ENCODE results near the gene PCDHGA1.

The PCDHGA1 gene

GRCh38 chr5:141515141-141515540 is 184.8 kb downstream of the PCDHGA1 start:
- no peak for DNase-seq

- DNase-seq = no peak
Measured at GRCh38 chr5:141515946-141516671, 185.8 kb downstream of the PCDHGA1 start.

GRCh38 chr5:141516672-141517025 is 186.3 kb downstream of the PCDHGA1 start:
- DNase-seq = no peak

DNA sequence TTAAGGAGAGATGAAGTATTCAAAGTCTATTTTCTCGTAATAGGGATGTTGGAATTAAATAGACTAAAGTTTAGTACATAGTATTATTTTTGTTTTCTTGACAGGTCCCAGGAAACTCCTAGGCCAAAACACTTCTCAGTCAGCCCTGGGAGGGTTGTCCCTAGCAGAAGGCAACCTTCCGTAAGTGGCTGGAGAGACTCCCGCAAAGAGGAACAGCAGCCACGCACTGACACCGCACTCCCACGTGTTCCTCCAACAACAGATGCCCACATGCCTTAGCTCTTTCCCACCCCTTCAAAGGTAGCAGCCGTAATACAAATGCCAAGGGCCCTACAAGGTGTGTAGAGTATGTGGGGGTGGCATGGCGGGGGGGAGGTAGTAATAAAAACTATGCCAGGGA is 187.0 kb downstream of the PCDHGA1 start:
- no peak for DNase-seq

GRCh38 chr5:141517880-141518617 is 187.7 kb downstream of the PCDHGA1 start:
- no peak for DNase-seq

GRCh38 chr5:141518618-141519015 is 188.3 kb downstream of the PCDHGA1 start:
- no peak for DNase-seq

GRCh38 chr5:141519605-141520565 is 189.6 kb downstream of the PCDHGA1 start:
- DNase-seq = no peak

DNA sequence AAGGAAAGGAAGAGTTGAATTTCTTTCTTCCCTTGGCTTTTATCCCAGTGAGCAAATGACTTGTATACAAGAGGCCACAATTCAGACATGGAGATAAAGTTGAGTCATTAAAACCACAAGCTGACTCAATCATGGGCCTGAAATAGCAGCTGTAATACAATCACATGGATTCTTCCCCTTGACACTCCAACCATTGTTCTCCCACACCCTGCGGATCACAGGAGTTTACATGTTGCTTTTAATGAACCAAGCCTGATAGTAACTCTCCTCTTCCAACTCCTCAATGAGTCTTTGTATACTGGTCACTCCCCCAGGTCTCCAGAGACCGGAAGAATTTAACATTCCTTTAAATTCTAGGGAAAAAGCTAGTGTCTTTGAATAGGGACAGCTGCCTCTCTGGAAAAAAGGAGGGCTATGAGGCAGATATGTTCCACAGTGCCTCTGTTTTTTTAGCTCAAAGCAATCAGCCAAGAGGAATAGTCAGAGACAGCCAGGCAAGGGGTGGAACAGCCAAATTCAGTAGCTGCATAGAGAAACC is 191.0 kb downstream of the PCDHGA1 start:
- DNase-seq = peak; percentile 41 to 43

DNA sequence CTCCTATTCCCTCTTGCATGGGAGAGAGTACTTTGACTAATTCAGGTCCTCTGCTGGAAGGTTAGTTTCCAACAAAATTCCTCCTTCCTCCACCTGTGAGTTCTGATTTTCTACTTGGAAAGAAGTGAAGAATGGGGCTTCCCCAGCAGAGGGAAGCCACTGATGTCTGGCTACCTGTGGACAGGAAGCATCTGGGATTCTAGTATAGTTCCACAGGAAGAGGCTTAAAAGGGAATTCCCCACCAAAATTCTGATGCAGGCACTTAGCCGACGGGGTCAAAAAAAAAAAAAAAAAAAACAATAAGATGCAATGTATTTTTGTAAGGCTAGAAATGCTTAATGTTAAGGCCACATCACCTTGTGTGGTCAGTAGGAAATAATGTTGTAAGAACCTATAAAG is 192.0 kb downstream of the PCDHGA1 start:
- no peak for DNase-seq

GRCh38 chr5:141523991-141524390 is 193.7 kb downstream of the PCDHGA1 start:
- DNase-seq = no peak

GRCh38 chr5:141524604-141525597 is 194.6 kb downstream of the PCDHGA1 start:
- peak; percentile 55 to 91 for DNase-seq

- no peak for DNase-seq
Measured at GRCh38 chr5:141525653-141526052, 195.3 kb downstream of the PCDHGA1 start.

DNA sequence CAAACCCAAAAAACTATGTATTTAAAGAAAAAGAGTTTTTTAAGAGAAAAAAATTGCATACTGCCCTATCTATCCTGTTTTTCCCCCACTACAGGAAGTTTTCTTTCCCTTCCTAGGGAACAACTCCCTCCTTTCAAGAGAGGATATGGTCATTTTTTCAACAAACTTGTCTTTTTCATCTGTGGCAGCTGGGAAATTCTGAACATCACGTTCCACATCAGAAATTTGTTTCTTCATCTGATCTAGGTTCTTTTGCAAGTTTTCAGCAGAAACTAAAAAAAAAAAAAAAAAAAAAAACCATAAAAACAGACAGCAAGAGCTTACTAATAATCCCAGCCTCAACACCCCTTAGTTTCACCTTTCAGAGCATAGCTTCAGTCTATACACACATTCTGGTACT is 197.1 kb downstream of the PCDHGA1 start:
- DNase-seq = no peak

DNA sequence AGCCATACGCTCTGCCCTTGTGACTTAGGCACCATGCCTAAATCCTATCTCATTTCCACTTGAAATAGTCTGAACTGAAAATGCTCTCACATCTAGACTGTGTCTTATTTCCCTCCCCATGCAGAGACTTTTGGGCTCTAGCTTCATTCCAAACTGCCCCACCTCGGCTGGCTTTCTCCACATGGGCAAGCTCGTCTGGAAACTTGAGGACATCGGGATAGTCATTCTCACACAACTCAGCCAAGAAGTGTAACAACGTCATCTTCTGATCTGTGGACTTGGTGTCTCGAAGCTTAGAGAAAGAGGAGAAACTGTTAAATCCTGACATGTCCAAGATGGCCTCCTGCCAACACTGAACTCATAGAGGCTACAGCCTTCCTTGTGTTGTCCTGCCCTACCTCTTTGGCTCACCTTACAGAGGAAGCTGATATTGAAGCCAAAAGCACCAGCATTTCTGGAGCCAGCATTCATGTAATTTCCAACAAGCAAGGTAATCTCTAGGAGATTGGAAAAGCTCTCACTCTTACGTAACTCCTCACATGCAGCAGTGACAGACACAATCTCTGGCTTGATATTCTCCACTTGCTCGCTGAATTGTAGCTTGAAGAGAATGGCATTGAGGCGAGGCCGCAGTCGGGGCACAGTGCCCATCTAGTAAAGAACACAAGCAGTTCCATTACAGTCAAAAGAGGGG is 198.1 kb downstream of the PCDHGA1 start:
- no peak for DNase-seq

GRCh38 chr5:141529002-141529401 is 198.7 kb downstream of the PCDHGA1 start:
- DNase-seq = no peak

DNA sequence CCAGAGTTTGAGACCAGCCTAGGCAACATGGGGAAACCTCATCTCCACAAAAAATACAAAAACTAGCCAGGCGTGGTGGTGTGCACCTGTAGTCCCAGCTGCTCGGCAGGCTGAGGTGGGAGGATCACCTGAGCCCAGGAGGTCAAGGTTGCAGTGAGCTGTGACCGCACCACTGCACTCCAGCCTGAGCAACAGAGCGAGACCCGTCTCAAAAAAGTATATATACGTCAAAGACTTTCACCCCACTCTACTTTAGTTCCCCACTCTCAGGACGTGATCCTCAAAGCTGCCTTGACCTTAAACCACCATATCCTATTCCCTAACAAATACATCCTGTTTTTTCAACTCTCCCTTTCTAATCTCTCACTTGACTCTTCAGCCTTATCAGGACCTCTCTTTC is 199.6 kb downstream of the PCDHGA1 start:
- DNase-seq = no peak

- DNase-seq = no peak
Measured at GRCh38 chr5:141532726-141533125, 202.4 kb downstream of the PCDHGA1 start.

- no peak for DNase-seq
Measured at GRCh38 chr5:141533897-141534296, 203.6 kb downstream of the PCDHGA1 start.

GRCh38 chr5:141534492-141535213 is 204.3 kb downstream of the PCDHGA1 start:
- DNase-seq = no peak

DNA sequence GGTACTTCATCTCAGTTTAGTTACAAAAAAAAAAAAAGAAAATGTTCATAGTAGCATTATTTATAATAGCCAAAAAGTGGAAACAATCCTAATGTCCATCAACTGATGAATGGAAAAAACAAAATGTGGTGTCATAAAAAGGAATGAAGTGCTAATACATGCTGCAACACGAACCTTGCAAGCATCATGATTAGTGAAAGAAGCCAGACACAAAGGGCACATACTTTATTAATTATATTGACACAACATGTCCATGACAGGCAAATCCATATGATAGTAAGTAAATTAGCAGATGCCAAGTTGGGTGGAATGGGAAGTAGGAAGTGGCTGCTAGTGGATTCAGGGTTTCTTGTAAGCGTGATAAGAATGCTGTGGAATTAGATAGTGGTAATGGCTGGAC is 212.7 kb downstream of the PCDHGA1 start:
- no peak for DNase-seq

Data from NCI-H526 (cell line).